H9 (cell line): ENCODE measurements around the gene CDYL2. TPM values are rescaled to one million over a fixed set of nuclear protein-coding genes. Genes with fewer than 3 reads are reported as not detected.
"Not testable (repeated sequence)": the region's sequence is repeated elsewhere in the genome, so short reads cannot be mapped to it uniquely, and the experiment has no call there.

Source experiments
- DNase-seq: peaks from one replicate; pipeline ENCODE4 v3.0.0-alpha.2; 2017
- H2AFZ ChIP-seq: one replicate; pipeline ENCODE4 v1.6.1; 2013; ENCODE audit warnings: mild to moderate bottlenecking, low read length, control low read depth, moderate library complexity
- H2AK5ac ChIP-seq: 2 replicates; pipeline ENCODE4 v1.6.1; 2013; ENCODE audit warnings: low read length, control low read depth, mixed read lengths; ENCODE audit not compliant: insufficient read length
- H2BK120ac ChIP-seq: one replicate; pipeline ENCODE4 v1.6.1; 2013; ENCODE audit warnings: low read depth, mild to moderate bottlenecking, low read length, control low read depth, inconsistent platforms; ENCODE audit not compliant: poor library complexity, severe bottlenecking
- H2BK12ac ChIP-seq: 2 replicates; pipeline ENCODE4 v1.6.1; 2013; ENCODE audit warnings: low read length, control low read depth, mixed read lengths, low read depth; ENCODE audit not compliant: insufficient read length
- H2BK15ac ChIP-seq: 2 replicates; pipeline ENCODE4 v1.6.1; 2013; ENCODE audit warnings: low read depth, low read length, control low read depth
- H2BK20ac ChIP-seq: one replicate; pipeline ENCODE4 v1.6.1; 2013; ENCODE audit warnings: low read depth, mild to moderate bottlenecking, low read length, control low read depth, inconsistent platforms; ENCODE audit not compliant: poor library complexity, severe bottlenecking
- H2BK5ac ChIP-seq: 2 replicates; pipeline ENCODE4 v1.6.1; 2013; ENCODE audit warnings: low read length, control low read depth, mixed read lengths; ENCODE audit not compliant: insufficient read length
- H3K14ac ChIP-seq: 2 replicates; pipeline ENCODE4 v1.6.1; 2013; ENCODE audit warnings: low read length, control low read depth; ENCODE audit not compliant: insufficient read depth
- H3K18ac ChIP-seq: 2 replicates; pipeline ENCODE4 v1.6.1; 2013; ENCODE audit warnings: low read depth, mild to moderate bottlenecking, mixed read lengths, low read length, control low read depth; ENCODE audit not compliant: insufficient read length
- H3K23ac ChIP-seq: 2 replicates; pipeline ENCODE4 v1.6.1; 2013; ENCODE audit warnings: low read length, control low read depth, mixed read lengths, low read depth; ENCODE audit not compliant: insufficient read length
- H3K23me2 ChIP-seq: 2 replicates; pipeline ENCODE4 v1.6.1; 2013; ENCODE audit warnings: low read depth, mild to moderate bottlenecking, mixed read lengths, low read length, control low read depth; ENCODE audit not compliant: insufficient read length, poor library complexity, severe bottlenecking
- H3K27ac ChIP-seq: 2 replicates; pipeline ENCODE4 v1.5.1; 2013; ENCODE audit warnings: low read length, control low read depth, mixed read lengths, low read depth; ENCODE audit not compliant: insufficient read length
- H3K27me3 ChIP-seq: 2 replicates; pipeline ENCODE4 v1.6.1; 2013; ENCODE audit warnings: low read length, control low read depth, inconsistent platforms; ENCODE audit not compliant: insufficient read depth
- H3K4ac ChIP-seq: 2 replicates; pipeline ENCODE4 v1.6.1; 2013; ENCODE audit warnings: low read depth, mild to moderate bottlenecking, control low read depth, inconsistent platforms, low read length, moderate library complexity
- H3K4me1 ChIP-seq: 2 replicates; pipeline ENCODE4 v1.6.1; 2013; ENCODE audit warnings: low read length, control low read depth, inconsistent platforms; ENCODE audit not compliant: insufficient read depth
- H3K4me2 ChIP-seq: 2 replicates; pipeline ENCODE4 v1.6.1; 2013; ENCODE audit warnings: low read length, control low read depth, mixed read lengths; ENCODE audit not compliant: insufficient read length, insufficient read depth
- H3K56ac ChIP-seq: 2 replicates; pipeline ENCODE4 v1.6.1; 2013; ENCODE audit warnings: low read depth, mild to moderate bottlenecking, mixed read lengths, low read length, control low read depth; ENCODE audit not compliant: insufficient read length
- H3K79me1 ChIP-seq: 2 replicates; pipeline ENCODE4 v1.6.1; 2013; ENCODE audit warnings: low read depth, mild to moderate bottlenecking, moderate library complexity, low read length, control low read depth, inconsistent platforms; ENCODE audit not compliant: insufficient read depth, poor library complexity, severe bottlenecking
- H3K79me2 ChIP-seq: 2 replicates; pipeline ENCODE4 v1.6.1; 2013; ENCODE audit warnings: low read length, control low read depth, inconsistent platforms; ENCODE audit not compliant: insufficient read depth
- H3K9ac ChIP-seq: 2 replicates; pipeline ENCODE4 v1.6.1; 2013; ENCODE audit warnings: low read length, control low read depth, mixed read lengths; ENCODE audit not compliant: insufficient read length; ENCODE audit errors: extremely low read depth
- H3K9me3 ChIP-seq: one replicate; pipeline ENCODE4 v1.6.1; 2013; ENCODE audit warnings: low read depth, low read length, inconsistent platforms; ENCODE audit not compliant: control insufficient read depth
- H3T11ph ChIP-seq: one replicate; pipeline ENCODE4 v1.6.1; 2013; ENCODE audit warnings: mild to moderate bottlenecking, low read length, control low read depth, inconsistent platforms
- H4K20me1 ChIP-seq: one replicate; pipeline ENCODE4 v1.6.1; 2013; ENCODE audit not compliant: control insufficient read depth, insufficient read length, insufficient read depth
- H4K5ac ChIP-seq: 2 replicates; pipeline ENCODE4 v1.6.1; 2013; ENCODE audit warnings: low read depth, mild to moderate bottlenecking, mixed read lengths, low read length, control low read depth; ENCODE audit not compliant: insufficient read length
- H4K8ac ChIP-seq: replicated peaks from 2 replicates; pipeline ENCODE4 v1.6.1; 2013; ENCODE audit warnings: low read length, control low read depth, mixed read lengths, low read depth; ENCODE audit not compliant: insufficient read length
- H4K91ac ChIP-seq: 2 replicates; pipeline ENCODE4 v1.6.1; 2013; ENCODE audit warnings: low read depth, mild to moderate bottlenecking, moderate library complexity, mixed read lengths, low read length, control low read depth; ENCODE audit not compliant: insufficient read length
- H3K27ac Mint-ChIP-seq, 3 experiments: 2 replicates in 2 of 3; 3 replicates in 1 of 3; pipeline ENCODE4 v1.8.0; 2020 to 2021; ENCODE audit warnings: mixed read lengths in 3 of 3, mild to moderate bottlenecking in 1 of 3, moderate library complexity in 1 of 3
- H3K27me3 Mint-ChIP-seq: 2 replicates; pipeline ENCODE4 v1.8.0; 2021; ENCODE audit warnings: low read depth, mild to moderate bottlenecking, moderate library complexity, mixed read lengths
- H3K36me3 Mint-ChIP-seq, 3 experiments: 2 replicates in 2 of 3; 3 replicates in 1 of 3; pipeline ENCODE4 v1.8.0; 2020 to 2021; ENCODE audit warnings: low read depth in 3 of 3, mixed read lengths in 3 of 3; ENCODE audit not compliant: insufficient read depth in 1 of 3
- H3K4me1 Mint-ChIP-seq, 2 experiments: 2 replicates each; pipeline ENCODE4 v1.8.0; 2020; ENCODE audit warnings: mixed read lengths in 2 of 2
- H3K4me3 Mint-ChIP-seq, 2 experiments: 2 replicates in 1 of 2; 3 replicates in 1 of 2; pipeline ENCODE4 v1.8.0; 2020 to 2021; ENCODE audit warnings: mild to moderate bottlenecking in 2 of 2, mixed read lengths in 2 of 2, moderate library complexity in 1 of 2
- H3K9me3 Mint-ChIP-seq, 2 experiments: 2 replicates in 1 of 2; 3 replicates in 1 of 2; pipeline ENCODE4 v1.8.0; 2020; ENCODE audit warnings: mild to moderate bottlenecking in 2 of 2, mixed read lengths in 2 of 2, moderate library complexity in 1 of 2
- WGBS: extraction: QIAGEN DNeasy Blood & Tissue Kit; methylation state at CpG from one replicate; pipeline ENCODE4 v1.1.7; 2013; ENCODE audit warnings: missing lambda C conversion rate, low lambda C conversion rate, mixed read lengths; ENCODE audit not compliant: insufficient read length; ENCODE audit errors: extremely low coverage; 5-methylcytosine and 5-hydroxymethylcytosine counted together
- total RNA-seq: library from RNA; stranded (reverse); gene quantifications from 2 replicates; pipeline ENCODE4 v1.2.1, GENCODE V29; 2021
- TF ChIP-seq, protein P1 (sequence below): fragments of 200-600 bp; sonication (generic); conservative IDR thresholded peaks from 3 replicates; pipeline ENCODE4 v1.8.0; 2021; ENCODE audit warnings: antibody characterized with exemption, mild to moderate bottlenecking

Gene CDYL2
- total RNA-seq, 1 experiment from 2014 or later, result 4.2 TPM

- H2BK12ac ChIP-seq, result no peak overlapping the region
- H2AK5ac ChIP-seq, result no peak overlapping the region
- no peak overlapping the region for H2BK5ac ChIP-seq
- TF ChIP-seq, protein P1, sequence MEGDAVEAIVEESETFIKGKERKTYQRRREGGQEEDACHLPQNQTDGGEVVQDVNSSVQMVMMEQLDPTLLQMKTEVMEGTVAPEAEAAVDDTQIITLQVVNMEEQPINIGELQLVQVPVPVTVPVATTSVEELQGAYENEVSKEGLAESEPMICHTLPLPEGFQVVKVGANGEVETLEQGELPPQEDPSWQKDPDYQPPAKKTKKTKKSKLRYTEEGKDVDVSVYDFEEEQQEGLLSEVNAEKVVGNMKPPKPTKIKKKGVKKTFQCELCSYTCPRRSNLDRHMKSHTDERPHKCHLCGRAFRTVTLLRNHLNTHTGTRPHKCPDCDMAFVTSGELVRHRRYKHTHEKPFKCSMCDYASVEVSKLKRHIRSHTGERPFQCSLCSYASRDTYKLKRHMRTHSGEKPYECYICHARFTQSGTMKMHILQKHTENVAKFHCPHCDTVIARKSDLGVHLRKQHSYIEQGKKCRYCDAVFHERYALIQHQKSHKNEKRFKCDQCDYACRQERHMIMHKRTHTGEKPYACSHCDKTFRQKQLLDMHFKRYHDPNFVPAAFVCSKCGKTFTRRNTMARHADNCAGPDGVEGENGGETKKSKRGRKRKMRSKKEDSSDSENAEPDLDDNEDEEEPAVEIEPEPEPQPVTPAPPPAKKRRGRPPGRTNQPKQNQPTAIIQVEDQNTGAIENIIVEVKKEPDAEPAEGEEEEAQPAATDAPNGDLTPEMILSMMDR, result no peak
- H4K8ac ChIP-seq, result no peak overlapping the region
- no peak overlapping the region for H3K18ac ChIP-seq
- DNase-seq, result no peak
- no peak overlapping the region for H3K14ac ChIP-seq
- H3K4ac ChIP-seq, result no peak overlapping the region
- Mint-ChIP-seq H3K9me3 (peaks cover 14 to 24% of the 10 kb centered on the region in 2 experiments), H3K36me3 (peaks cover 3 to 10% (median 4%) of the 10 kb centered on the region in 3 experiments; a peak in 3 of 7 replicates), H3K4me3 (no peak overlapping the region), H3K4me1 (peaks cover 28 to 33% of the 10 kb centered on the region in 2 experiments), H3K27ac (no peak overlapping the region), H3K27me3 (no peaks in the 10 kb centered on the region; the same call in 1 of the 2 replicates)
- no peak overlapping the region for H3K27ac ChIP-seq
- H3K79me2 ChIP-seq, result no peaks in the 10 kb centered on the region
- no peak overlapping the region for H4K5ac ChIP-seq
- H2AFZ ChIP-seq, result no peak overlapping the region
- no peak overlapping the region for H3T11ph ChIP-seq
- no peaks in the 10 kb centered on the region for H3K27me3 ChIP-seq
- peaks cover 4% of the 10 kb centered on the region for H3K4me1 ChIP-seq
- no peak overlapping the region for H3K4me2 ChIP-seq
- H4K20me1 ChIP-seq, result no peaks in the 10 kb centered on the region
- H3K23me2 ChIP-seq, result no peaks in the 10 kb centered on the region
- no peak overlapping the region for H2BK15ac ChIP-seq
- H3K79me1 ChIP-seq, result no peaks in the 10 kb centered on the region
- H2BK20ac ChIP-seq, result no peak overlapping the region
- no peak overlapping the region for H2BK120ac ChIP-seq
- H3K9ac ChIP-seq, result no peak overlapping the region
- WGBS, result no CpG with 5 or more reads among the region's 2 CpGs
- no peak overlapping the region for H3K56ac ChIP-seq
- no peak overlapping the region for H3K23ac ChIP-seq
- H3K9me3 ChIP-seq, result no peaks in the 10 kb centered on the region
- no peak overlapping the region for H4K91ac ChIP-seq
Observed at GRCh38 chr16:80788027-80788426, 16.4 kb downstream of the CDYL2 start.

DNA sequence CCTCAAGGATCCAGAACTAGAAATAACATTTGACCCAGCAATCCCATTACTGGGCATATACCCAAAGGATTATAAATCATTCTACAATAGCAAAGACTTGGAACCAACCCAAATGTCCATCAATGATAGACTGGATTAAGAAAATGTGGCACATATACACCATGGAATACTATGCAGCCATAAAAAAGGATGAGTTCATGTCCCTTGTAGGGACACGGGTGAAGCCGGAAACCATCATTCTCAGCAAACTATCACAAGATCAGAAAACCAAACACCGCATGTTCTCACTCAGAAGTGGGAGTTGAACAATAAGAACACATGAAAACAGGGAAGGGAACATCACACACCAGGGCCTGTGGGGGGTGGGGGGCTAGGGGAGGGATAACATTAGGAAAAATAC, 17.8 kb downstream of the CDYL2 start:
- H4K8ac ChIP-seq, H3K23ac ChIP-seq, H2BK15ac ChIP-seq, H4K5ac ChIP-seq, H3K4ac ChIP-seq, H3T11ph ChIP-seq, H3K4me2 ChIP-seq, H3K79me1 ChIP-seq, H3K56ac ChIP-seq, H3K23me2 ChIP-seq, H3K18ac ChIP-seq, H2BK12ac ChIP-seq, H3K4me1 ChIP-seq, H4K20me1 ChIP-seq, H3K9ac ChIP-seq, H2BK120ac ChIP-seq, H2AK5ac ChIP-seq, H3K27me3 Mint-ChIP-seq, H3K27ac ChIP-seq, H3K27ac Mint-ChIP-seq, H2BK5ac ChIP-seq, H3K27me3 ChIP-seq, H3K4me3 Mint-ChIP-seq, H4K91ac ChIP-seq, H3K9me3 ChIP-seq, H2AFZ ChIP-seq, H3K79me2 ChIP-seq, H3K14ac ChIP-seq, DNase-seq, H2BK20ac ChIP-seq: not testable (repeated sequence)
- H3K36me3 Mint-ChIP-seq, result peaks cover 3 to 14% (median 4%) of the 10 kb centered on the region in 3 experiments; a peak in 5 of 7 replicates
- H3K9me3 Mint-ChIP-seq, result peaks cover 19 to 34% of the 10 kb centered on the region in 2 experiments
- no CpG with 5 or more reads among the region's 3 CpGs for WGBS
- H3K4me1 Mint-ChIP-seq, result peaks cover 24 to 26% of the 10 kb centered on the region in 2 experiments
